NCI-H526 (cell line): ENCODE data around the gene NSMF.
A peak's percentile ranks its signal among the peaks of the same experiment; 100 is the strongest.

ENCODE experiments used
- DNase-seq, 2 experiments: peaks; one replicate each; lab custom pipeline; 2025; lab: John Stamatoyannopoulos, UW

Gene NSMF, protein sequence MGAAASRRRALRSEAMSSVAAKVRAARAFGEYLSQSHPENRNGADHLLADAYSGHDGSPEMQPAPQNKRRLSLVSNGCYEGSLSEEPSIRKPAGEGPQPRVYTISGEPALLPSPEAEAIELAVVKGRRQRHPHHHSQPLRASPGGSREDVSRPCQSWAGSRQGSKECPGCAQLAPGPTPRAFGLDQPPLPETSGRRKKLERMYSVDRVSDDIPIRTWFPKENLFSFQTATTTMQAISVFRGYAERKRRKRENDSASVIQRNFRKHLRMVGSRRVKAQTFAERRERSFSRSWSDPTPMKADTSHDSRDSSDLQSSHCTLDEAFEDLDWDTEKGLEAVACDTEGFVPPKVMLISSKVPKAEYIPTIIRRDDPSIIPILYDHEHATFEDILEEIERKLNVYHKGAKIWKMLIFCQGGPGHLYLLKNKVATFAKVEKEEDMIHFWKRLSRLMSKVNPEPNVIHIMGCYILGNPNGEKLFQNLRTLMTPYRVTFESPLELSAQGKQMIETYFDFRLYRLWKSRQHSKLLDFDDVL

DNA sequence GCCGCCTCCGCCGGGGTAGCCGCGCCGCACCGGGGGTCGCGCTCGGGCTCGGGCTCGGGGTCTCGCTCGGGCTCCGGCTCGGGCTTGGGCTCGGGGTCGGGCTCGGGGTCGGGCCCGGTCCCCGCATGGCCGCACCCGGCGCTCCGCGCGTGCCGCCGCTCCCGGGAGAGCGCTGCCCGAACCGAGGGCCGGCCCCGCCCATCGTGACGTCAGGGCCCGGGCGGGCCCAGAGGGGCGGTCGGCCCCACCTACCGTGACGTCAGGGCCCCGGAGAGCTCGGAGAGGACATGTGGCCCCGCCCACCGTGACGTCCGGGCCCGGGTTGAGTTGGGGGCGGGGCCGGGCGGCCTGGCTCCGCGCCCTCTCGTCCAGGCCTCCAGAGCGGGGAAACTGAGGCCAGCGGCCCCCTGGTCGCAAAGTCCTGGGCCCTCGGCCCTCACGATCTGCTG lies at the start of gene NSMF:
Gene NSMF (minus strand): TSS at position 183 of the 449 bp plus-strand sequence. CDS start 232 bp downstream, outside the sequence.
- peak in 1 of 2 experiments; percentile 83 for DNase-seq

DNA sequence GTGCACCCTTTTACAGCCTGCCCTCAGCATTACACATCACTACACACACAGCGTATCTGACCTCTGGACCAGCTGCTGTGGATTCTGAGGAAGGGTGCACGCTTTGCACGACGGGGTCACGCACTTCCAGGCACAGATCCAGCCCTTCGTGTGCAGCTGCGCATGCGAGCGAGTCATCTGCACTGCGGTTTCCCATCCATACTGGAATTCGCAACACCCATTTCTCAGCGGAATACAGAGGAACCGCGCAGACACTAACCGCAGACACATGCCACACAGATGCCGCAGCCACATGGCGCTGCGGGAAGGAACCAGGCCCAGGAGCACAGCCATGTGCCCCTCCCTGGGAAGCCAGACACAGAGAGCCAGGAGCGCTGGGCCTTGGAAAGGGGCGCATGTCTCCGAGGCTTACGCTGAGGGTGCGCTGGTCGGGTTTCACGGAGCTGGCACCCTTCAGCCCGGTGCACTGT lies 47.6 kb upstream of the NSMF start:
- DNase-seq = no peak

DNA sequence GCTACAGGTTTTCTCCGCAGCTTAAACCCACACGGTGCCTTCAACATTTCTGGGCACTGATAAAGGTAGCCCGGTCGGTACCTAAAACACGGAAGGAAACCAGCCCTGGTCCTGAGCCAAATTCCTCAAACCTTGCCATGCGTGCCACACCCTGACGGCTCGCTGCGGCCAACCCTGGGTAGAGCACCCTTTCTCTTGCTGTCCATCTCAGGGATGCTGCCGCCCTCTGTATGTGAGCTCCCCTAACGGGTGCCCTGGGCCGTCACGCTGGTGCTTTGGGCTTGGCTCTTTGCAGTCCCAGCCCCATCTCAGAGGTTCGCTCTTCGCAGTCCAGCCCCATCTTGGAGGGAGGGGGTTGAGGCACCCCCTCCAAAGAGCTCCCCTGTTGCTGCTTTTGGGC lies 47.1 kb upstream of the NSMF start:
- DNase-seq = no peak

DNA sequence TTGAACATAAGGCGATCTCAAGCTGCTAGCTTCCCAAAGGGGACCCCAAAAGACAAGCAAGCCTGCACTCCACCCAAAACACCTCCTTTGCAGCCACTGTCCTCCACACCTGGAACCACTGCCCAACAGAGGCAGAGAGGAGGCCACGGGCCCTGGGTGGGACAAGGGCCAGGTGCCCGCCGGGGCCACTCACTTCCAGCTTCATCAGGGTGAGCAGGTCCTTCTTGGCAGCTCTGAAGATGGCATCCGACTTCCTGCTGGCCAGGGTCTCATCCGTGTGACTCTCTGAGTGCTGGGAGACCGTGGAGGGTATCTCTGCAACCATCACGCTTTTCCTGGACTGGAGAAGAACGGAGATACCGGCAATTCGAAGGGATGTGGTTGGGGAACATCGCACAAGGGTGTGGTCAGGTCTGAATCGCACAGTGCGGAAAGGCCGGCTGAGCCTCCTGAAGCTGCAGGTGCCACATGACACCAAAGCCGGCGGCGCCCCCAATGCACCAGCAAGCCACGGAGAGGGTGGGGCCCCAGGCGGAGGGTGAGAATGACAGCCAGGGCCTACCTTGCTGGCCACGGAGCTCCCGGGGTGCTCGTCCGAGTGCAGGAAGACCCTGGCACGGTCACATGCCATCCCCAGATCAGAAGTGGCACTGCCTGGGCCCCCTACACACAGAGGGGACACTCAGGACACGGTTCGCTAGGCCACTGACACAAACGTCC lies 46.4 kb upstream of the NSMF start:
- no peak for DNase-seq

DNA sequence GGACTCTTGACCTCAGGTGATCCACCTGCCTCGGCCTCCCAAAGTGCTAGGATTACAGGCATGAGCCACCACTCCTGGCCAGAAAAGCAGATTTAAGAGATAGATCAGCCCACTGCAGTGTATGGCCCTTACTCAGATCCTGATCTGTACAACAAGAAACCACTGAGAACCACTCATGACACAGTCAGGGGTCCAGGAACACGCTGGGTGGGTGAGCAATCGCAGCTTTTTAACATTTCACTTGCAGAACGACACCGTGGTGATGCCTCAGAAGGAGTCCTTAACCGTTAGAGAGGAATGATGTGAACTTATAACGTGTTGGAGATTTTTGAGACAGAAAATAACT lies 45.3 kb upstream of the NSMF start:
- no peak for DNase-seq

DNA sequence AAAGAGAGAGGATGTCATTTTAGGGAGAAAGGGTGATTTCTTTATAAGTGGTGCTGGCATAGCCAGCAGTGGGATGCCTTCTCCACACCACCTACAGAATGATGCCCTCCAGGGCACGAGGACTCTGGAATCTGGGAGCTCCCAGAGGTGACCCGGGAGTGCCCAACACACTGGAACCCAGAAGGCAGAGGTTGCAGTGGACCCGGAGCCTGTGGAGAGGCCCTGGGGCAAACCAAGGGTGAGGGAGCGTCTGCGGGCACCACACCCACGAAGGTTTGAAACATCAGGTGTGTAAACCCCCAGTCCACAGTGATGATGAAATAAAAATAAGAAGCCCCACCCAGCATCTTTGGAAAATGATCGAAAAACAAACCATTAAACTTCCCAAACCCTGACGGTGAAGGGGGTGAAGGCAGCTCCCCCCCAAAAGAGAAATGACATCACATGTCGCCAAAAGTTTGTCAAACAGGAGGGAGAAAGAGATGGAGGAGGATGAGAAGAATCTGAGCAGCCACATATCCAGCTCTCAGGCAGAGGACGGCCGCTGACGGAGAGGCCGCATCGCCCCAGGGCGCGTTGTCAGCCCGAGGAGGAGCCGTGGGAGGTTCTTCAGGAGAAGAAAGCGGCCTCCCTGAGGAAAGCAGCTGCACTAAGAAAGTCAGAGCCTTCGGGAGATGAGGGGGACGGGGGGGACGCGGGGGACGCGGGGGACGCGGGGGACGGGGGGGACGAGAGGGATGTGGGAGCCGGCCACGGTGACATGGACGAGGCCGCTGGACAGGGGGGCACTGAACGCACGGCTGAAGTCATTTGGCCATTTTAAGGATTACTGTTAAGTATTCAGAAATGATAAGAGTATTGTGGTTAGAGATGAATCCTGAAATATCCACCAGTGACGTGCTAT lies 43.1 kb upstream of the NSMF start:
- peak in 1 of 2 experiments; percentile 28 for DNase-seq

DNA sequence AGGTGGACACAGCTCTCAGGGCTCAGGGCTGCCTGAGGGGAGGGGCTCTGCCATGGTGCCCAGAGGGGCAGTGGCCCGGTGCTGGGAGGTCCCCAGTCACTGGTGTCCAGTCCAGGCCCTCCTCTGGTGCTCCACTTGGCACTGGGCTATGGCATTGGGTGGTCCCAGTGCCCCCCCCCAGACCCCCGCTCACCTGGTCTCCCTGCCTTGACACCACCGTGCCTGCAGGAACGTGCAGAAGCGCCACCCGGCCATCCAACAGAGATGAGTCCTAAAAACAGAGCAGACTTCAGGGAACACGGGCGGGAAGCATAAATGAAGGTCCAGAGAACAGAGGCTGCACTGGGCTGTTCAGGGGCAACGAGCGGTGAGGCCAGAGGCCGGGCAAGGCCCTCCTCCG lies 42.3 kb upstream of the NSMF start:
- no peak for DNase-seq

DNA sequence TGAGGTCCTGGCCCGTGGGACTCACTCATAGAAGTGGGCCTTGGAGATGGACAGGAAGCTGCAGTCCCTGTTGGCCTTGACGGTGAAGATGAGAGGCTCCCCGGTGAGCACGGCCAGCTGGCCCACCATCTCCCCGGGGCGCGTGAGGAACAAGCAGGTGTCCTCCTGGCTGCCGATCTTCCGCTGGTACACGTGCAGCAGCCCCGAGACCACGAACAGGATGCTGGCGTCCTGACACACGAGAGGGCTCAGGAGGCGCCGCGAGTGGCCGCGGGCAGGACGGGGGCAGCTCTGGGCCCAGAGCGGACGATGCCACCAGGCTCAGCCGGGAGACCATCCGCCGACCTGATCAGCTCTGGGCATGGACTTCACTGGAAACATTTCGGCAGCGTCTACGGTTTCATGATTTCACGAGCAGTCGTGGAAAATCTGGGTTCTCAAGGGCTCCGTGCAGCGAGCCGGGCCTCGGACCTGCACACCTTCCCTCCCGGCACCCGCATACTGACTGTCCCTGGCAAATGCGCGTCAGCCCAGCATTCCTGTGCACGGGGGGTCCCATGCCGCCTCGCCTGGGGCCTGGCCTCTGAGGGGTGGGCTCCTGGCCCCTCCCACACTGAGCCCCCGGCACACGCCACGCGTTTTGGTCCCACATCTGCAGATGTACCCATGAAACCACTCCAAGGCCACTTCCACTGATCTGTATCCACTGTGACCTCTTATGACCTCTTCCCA lies 41.7 kb upstream of the NSMF start:
- DNase-seq = no peak

DNA sequence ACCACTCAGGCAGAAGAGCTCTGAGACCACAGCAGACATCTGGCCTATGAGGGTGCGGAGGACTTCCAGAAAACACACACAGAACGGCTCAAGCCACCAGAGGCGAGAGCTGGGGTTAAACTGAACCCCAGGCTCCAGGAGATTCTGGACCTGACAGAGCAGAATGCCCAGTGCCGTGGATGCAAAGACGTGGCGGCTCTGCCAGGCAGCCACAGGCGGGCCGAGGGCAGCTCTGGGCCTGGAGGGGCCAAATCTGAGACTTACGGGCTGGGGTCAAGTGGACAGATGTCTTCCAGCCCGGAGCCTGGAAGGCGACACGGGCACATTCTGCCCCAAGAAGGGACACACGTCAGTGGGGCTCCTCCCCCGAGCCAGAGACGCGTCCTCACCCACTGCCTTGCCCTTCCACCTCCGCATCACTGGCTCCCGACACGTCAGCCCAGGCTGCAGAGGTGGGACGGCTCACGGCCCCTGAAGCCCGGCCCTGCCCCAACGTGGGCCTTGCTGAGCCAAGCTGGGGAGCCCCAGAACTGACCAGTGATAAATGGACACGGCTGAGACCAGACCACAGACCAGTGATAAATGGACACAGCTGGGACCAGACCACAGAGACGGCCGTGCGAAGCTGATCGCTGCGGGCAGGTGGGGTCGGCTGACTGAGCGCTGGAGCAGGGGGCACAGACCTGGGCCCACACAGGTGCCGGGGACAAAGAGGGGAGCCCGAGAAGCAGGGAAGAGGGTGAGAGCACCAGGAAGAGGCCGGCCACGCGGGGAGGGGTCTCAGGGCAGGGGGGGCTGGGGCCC lies 40.9 kb upstream of the NSMF start:
- no peak for DNase-seq

DNA sequence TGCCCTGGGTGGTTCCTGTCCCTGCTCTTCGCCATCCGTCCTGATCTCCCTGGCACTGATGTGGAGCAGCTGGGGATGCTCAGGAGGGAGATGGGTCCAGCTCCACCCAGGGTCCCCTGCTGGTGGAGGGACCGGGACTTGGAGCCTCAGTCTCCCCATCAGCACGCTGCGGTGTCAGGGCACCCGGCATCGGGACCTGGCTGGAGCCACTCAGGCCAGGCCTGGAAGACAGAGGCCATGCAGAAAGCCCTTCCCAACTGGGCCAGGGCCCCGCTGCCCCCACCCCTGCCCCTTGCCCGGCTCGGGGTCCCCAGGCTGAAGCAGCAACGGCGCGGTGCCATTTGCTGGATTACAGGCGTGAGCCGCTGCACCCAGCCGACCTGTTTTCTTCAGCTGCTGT lies 40.3 kb upstream of the NSMF start:
- DNase-seq = no peak

DNA sequence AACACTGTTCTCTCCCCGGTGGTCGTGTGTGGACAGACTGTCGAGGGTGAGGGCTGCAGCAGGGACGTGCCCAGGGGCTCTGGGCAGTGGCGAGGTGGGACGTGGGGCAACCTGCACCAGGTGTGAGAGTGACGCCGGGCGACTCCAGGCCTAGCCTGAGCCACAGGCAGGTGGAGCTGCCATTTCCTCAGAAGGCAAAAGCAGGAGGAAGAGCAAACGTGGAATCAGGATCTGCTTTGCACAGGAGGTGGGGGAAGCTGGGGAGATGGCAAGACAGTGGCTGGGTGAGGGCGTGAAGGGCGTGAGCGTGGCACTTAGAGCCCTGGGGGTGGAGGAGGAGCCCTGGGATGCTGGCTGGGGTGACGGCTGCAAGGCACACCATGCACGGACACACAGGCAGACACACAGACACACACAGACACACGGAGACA lies 39.6 kb upstream of the NSMF start:
- no peak for DNase-seq

DNA sequence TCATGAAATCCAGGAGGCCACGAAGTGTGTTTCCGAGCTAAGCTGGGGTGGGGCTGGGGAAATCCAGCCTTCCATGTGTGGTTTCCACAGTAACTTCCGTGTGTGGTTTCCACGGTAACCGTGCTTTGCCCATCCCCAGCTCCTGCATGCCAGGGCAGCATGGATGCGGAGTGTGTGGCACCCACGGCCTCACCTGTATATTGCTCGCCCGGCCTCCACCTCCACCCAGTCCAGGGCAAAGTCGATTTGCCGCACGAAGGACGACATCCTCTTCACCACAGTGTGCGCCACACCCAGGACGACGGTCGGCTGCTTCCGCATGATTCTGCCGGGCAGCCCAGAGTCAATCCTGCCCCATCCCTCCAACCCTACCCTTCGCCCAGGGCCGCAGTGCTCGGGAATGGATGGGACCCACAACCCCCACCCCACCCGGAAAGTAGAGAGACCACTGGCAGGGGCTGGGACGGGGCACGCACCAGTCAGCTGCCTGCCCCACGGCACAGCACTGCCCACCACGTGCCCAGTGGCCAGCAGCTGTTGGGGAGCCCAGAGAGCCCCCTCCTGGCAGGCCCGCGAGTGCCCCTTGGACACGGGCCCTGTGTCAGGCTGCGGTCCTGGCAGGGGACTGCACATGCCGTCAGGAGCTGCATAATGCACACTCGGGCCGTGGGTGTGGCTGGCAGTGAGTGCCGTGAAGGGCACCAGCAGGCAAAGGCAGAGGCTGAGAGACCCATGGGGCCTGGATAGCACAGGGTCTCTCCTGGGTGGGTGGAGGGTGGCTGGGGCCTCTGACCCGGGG lies 39.0 kb upstream of the NSMF start:
- DNase-seq = no peak

DNA sequence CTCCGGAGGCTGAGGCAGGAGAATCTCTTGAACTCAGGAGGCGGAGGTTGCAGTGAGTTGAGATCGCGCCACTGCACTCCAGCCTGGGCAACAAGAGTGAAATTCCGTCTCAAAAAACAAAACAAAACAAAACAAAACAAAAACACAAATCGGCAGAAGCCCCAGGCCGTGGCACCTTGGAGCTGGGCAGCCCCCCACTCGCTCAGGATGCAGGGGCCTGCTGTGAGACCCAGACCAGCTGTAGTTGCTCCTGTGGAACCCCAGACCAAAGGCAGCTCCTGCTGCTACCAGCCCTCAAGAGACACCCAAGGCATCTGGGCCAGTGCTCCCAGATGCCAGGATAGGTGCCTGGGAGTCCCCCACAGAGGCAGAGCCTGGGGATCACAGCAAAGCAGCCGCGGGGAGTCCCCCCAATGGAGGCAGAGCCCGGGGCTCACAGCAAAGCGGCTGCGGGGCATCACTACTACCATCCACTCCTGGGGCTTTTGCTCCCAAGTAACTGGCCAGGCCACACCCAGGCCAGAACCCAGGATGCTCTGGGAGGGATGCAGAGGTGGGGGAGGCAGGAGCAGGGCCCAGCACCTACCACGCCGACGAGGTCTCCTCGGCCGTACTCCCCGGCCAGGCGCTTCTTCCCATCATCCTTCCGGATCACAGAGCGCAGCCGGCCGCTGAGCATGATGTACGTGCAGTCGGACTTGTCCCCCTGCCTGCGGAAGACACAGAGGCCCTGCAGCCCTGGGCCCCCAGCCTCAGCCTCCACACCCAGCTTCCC lies 37.7 kb upstream of the NSMF start:
- DNase-seq = no peak

DNA sequence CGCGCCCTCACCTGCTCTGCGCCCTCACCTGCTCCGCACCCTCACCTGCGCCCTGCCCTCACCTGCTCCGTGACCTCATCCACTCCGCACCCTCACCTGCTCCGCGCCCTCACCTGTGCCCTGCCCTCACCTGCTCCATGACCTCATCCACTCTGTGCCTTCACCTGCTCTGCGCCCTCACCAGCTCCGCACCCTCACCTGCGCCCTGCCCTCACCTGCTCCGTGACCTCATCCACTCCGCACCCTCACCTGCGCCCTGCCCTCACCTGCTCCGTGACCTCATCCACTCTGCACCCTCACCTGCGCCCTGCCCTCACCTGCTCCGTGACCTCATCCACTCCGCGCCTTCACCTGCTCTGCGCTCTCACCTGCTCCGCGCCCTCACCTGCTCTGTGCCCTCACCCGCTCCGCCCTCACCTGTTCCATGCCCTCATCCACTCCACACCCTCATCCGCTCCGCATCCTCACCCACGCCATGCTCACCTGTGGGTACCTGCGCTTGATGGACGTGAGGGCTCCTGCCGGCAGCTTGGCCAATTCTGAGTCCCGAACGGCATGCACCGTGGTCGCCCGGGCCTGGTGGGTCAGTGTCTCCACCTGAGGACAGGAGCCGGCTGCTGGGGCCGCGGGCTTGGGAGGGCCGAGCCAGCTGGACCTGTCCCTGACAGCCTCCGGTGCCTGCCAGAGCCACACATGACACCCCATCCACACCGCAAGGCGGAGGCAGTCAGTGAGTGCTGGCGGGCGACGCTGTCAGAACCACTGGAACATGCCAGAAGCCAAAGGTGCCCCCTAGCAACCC lies 35.6 kb upstream of the NSMF start:
- no peak for DNase-seq

DNA sequence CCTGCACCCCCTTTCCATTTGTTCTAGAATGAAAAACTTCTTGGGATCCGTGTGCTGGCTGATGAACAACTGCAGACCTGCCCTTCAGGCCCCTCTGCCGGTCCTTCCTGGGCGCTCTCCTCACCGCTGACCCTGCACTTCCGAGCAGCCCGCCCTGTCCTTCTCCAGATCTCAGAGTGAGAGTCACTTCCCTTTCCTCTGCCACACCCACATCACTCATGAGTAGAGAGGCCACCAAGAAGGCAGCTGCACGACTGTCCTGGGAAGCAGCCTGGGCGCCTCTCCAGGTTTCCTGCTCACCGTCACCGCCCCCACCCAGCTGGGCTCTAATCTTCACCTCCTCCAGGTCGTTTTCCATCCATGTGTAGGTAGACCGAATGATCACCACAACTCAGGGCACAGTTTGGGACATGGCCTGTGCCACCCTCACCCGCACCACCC lies 35.0 kb upstream of the NSMF start:
- DNase-seq = no peak

DNA sequence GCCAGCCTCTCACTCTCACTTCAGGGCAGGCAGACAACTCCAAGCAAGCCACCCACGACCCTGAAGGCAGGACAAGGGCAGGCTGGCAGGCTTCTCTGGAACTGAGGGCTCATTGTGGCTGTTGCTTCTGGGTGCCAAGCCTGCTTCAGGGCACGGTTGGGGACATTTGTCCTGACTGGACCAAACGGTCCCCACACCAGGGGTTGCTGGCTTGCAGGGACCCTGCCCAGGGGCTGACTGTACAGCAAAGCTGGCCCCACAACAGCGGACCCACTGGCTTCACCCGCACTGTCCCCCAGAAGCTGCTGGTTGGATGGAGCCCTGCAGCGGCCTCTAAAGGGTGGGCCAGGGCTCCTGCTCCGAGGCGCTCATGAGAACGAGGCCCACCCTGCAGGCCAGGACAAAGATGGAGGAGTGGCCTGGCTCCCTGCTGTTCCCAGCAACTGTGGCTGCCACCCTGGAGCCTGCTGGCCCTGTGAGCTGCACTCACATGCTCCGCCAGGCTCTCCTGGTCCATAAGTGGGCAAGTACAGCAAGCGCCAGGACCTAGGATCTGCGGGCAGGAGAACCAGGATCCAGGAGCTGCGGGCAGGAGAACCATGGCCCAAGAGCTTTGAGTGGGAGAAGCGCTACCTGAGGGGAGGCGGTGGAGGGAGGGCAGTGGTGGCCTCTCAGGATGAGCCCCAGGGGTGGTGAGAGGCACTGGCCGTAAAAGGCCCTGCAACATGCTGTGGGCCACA lies 34.4 kb upstream of the NSMF start:
- no peak for DNase-seq
